Central memory CD8-positive, alpha-beta T cell (primary cell): ENCODE measurements around the gene CCDC78.

ENCODE experiments used
- ATAC-seq: fragments of 150-1000 bp; cut with Tn5 transposase; replicated peaks from 2 replicates; pipeline ENCODE4 v1.10.0; 2022; ENCODE audit warnings: mild to moderate bottlenecking, moderate FRiP score, moderate number of reproducible peaks; ENCODE audit not compliant: poor library complexity, severe bottlenecking; ENCODE audit errors: extremely low read depth
- DNase-seq, 2 donors: peaks; one replicate each; pipeline ENCODE4 v3.0.0; 2021; ENCODE audit warnings: low spot score in 2 of 2
- H3K27ac Mint-ChIP-seq: one replicate; pipeline ENCODE4 v1.8.0; 2022; ENCODE audit warnings: low read depth, mild to moderate bottlenecking, moderate library complexity, mixed read lengths
- H3K27me3 Mint-ChIP-seq: one replicate; pipeline ENCODE4 v1.8.0; 2022; ENCODE audit warnings: mixed read lengths
- H3K36me3 Mint-ChIP-seq: one replicate; pipeline ENCODE4 v1.8.0; 2022; ENCODE audit warnings: mild to moderate bottlenecking, moderate library complexity, mixed read lengths; ENCODE audit not compliant: insufficient read depth
- H3K4me1 Mint-ChIP-seq: one replicate; pipeline ENCODE4 v1.8.0; 2022; ENCODE audit warnings: mixed read lengths
- H3K4me3 Mint-ChIP-seq: one replicate; pipeline ENCODE4 v1.8.0; 2022; ENCODE audit warnings: mild to moderate bottlenecking, moderate library complexity, mixed read lengths
- H3K9me3 Mint-ChIP-seq: one replicate; pipeline ENCODE4 v1.8.0; 2022; ENCODE audit warnings: mixed read lengths

The CCDC78 gene

DNA sequence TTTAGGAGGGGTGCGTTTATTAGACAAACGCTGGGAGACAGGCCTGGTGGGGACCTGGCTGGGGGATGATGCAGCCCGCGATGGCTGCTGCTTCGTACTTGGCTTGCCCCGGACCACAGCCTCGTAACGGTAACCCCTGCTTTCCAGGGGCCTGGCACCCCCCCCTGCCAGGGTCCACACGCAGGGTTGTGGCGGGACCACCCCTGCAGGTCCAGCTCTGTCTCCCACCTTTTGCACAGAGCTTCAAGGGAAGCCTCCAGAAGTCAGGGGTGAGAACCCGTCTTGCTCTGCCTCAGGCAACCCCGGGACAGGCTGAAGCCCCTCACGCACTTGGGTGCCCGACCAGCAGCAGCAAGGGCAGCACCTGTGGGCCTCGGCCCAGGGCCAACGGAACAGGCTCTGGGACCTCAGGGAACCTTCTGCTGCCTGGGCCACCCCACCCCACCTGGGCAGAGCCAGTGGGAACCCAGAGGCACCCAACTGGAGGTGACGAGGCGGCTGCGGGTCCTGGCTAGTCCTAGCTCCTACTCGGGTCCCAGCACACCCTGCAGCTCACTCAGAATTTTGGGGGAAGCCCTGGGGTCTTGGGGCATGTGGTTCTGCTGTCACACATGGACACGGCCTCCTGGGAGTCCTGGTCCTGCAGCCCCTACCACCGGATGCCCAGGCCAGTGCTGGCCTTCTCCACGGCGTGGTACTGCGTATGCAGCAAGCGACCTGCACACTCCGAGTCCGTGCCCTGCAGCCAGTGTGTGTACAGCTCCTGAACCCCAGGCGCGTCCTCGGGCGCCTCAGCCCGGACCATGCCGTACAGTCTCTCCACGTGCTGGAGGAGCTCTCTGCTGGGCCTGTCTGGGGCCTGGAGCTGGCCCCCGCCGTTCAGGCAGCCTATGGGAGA, 3.8 kb upstream of the CCDC78 start:
- Mint-ChIP-seq H3K36me3 (peaks cover 20% of the 10 kb centered on the region), H3K4me3 (no peak overlapping the region)

DNA sequence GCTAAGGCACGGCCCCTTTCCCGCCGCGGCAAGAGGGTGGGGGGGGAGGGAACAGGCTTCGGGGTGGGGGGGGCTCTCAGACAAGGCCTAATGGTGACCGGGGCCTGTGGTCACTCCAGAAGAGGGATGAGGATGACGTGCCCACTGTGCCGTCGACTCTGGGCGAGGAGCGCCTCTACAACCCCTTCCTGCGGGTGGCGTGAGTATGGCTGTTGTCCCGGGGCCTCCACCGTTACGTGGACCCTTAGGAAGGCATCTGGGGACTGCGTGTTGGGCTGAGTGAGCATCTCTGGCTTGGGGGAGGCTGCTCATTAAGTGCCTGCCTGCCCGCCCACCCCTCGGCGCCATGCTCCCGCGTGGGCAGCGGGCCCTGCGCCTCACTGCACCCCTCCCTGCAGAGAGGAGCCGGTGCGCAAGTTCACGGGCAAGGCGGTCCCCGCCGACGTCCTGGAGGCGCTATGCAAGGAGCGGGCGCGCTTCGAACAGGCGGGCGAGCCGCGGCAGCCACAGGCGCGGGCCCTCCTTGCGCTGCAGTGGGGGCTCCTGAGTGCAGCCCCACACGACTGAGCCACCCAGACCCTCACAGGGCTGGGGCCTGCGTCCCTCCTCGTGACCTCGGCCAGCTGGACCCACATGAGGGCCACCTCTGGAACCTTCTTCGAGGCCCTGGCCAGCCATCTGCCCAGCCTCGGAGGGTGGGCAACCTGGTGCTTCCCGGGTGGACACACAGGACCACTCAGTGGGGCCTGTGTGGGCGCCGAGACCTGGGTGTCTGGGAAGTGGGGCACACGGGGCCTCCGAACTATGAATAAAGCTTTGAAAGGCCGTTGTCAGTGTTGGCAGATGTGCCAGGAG, 2.9 kb upstream of the CCDC78 start:
- Mint-ChIP-seq H3K27me3 (no peaks in the 10 kb centered on the region), H3K4me3 (peak overlapping the region; percentile 69), H3K9me3 (no peaks in the 10 kb centered on the region), H3K27ac (no peak overlapping the region), H3K4me1 (no peaks in the 10 kb centered on the region), H3K36me3 (peaks cover 18% of the 10 kb centered on the region)
- no peak for ATAC-seq
- DNase-seq: no peak

More for the DNA sequence above, 3.8 kb upstream of the CCDC78 start:
- Mint-ChIP-seq H3K27ac (no peak overlapping the region), H3K27me3 (no peaks in the 10 kb centered on the region), H3K4me1 (peaks cover under 1% of the 10 kb centered on the region), H3K9me3 (no peaks in the 10 kb centered on the region)
- no peak for ATAC-seq
- DNase-seq: no peak

DNA sequence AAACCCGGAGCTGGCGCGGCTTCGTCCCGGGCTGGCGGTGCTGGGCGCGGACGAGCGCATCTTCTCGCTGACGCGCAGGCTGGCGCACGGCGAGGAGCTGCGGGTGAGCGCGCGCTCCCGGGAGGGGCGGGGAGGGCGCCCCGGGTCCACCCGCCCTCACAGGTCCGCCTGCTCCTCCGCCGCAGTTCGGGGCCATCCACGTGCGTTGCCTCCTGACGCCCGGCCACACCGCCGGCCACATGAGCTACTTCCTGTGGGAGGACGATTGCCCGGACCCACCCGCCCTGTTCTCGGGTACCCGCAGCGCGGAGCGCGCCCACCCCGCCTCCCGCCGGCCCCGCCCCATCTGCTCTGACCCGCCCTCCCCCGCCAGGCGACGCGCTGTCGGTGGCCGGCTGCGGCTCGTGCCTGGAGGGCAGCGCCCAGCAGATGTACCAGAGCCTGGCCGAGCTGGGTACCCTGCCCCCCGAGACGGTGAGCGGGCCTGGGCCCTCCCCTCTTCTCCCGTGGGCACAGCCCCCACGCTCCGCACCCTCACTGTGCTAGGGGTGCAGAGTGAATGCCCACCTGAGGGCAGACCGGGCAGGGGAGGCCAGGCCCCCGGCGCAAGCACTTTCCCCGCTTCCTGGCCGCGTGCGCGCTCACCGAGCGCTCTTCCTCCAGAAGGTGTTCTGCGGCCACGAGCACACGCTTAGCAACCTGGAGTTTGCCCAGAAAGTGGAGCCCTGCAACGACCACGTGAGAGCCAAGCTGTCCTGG, 2.1 kb upstream of the CCDC78 start:
- peak; percentile 57 to 71 for DNase-seq
- peak; percentile 77 for ATAC-seq
- Mint-ChIP-seq H3K27me3 (no peaks in the 10 kb centered on the region), H3K36me3 (peaks cover 18% of the 10 kb centered on the region), H3K4me3 (peak overlapping the region; percentile 69), H3K27ac (no peak overlapping the region), H3K9me3 (no peaks in the 10 kb centered on the region), H3K4me1 (no peaks in the 10 kb centered on the region)

DNA sequence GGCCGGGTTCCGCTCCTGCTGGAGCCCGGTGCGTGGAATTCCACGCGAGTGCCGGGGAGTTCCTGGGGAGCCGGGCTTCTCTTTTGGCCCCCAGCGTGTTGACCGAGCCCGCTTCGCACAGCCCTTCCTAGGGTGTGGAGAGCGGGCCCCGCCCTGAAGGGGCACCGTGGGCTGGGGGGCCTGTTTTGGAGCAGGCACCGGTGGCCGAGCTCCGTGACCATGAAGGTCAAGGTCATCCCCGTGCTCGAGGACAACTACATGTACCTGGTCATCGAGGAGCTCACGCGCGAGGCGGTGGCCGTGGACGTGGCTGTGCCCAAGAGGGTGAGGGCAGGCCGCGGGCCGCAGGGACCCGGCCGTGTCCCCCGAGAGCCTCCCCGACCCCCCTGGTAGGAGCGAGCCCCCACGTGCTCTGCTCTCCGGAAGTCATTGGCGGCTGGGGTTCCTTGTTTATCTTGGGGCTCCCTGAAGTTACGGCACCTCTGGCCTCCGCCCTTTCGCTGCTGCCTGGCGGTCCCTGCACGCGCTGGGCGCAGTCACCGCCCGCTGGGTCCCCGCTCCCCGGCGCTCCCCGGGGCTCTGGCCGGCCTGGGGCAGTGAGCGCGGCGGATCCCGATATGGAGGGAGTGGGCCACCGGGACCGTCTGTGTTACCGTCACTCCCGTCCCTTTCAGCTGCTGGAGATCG, 1.2 kb upstream of the CCDC78 start:
- H3K27ac Mint-ChIP-seq: no peak overlapping the region
- H3K36me3 Mint-ChIP-seq: peaks cover 18% of the 10 kb centered on the region
- ATAC-seq (peak; percentile 48), DNase-seq (no peak)
- H3K9me3 Mint-ChIP-seq: no peaks in the 10 kb centered on the region
- H3K27me3 Mint-ChIP-seq: no peaks in the 10 kb centered on the region
- H3K4me3 Mint-ChIP-seq: peak overlapping the region; percentile 56
- H3K4me1 Mint-ChIP-seq: no peaks in the 10 kb centered on the region

DNA sequence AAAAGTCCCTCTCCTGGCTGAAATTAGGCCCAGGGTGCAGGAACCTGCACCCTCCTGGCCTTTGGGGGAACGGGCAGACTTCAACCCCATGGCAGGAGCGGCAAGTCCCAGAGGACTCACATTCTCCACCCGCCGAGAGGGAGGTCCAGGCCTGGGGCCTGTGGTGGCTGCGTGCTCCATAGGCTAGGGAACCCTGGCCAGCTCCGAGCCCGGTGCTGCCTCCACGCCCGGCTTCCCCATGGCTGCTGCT, 130 bp downstream of the CCDC78 start:
- Mint-ChIP-seq H3K4me1 (peaks cover 5% of the 10 kb centered on the region), H3K27me3 (no peaks in the 10 kb centered on the region), H3K36me3 (peaks cover 18% of the 10 kb centered on the region), H3K4me3 (peak overlapping the region; percentile 74), H3K9me3 (no peaks in the 10 kb centered on the region), H3K27ac (no peak overlapping the region)
- no peak for DNase-seq
- ATAC-seq: no peak

DNA sequence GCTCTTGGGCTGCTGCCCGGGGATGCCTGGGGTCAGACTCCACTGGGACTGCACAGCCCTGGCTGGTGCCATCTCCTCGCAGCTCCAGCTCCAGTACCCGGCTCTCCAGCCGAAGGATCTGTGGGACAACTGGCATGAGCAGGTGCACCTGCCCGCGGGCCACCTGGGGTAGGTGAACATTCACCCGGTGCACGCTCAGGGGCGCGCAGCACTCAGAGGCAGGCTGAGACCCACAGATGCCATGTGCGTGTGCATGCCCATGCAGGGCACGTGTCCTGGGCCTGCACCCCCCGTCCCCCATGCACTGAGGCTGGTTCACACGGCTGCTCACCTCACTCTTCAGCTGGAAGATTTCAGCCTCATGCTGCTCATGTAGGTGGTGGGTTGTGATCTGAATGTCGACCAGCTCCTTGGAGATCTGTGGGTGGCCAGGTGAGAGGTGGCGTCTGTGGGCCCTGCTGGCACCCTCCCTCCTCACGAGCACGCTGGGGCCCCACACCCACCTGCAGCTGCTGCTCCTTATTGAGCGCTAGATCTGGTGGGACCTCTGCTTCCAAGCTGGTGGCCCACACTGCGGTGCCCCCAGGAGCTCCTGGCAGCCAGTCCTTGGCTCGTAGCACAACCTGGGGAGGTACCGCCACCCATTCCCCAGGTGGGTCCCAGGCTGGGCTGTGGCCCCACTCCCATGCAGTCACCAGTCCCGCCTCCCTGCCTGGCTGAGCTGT, 618 bp downstream of the CCDC78 start:
- H3K4me1 Mint-ChIP-seq: peaks cover 5% of the 10 kb centered on the region
- no peak for ATAC-seq
- peak overlapping the region; percentile 32 for H3K4me3 Mint-ChIP-seq

DNA sequence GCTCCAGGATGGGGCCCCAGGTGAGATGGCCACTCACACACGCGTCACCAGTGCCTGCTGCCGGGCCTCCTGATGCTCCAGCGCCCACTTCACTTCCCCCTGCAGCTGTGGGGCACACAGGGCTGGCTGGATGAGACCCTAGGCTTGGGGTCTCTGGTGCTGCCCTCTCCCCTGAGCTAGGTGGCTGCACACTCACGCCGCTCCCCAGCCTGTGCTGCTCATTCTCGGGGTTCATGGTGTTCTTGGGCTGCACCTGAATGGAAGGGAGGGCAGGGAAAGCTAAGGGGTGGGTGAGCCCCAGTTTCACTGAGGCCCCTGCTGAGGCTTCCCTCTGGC, 1.2 kb downstream of the CCDC78 start:
- Mint-ChIP-seq H3K27me3 (no peaks in the 10 kb centered on the region), H3K36me3 (peaks cover 23% of the 10 kb centered on the region), H3K27ac (no peak overlapping the region), H3K4me1 (peaks cover 12% of the 10 kb centered on the region), H3K4me3 (no peak overlapping the region), H3K9me3 (no peaks in the 10 kb centered on the region)
- no peak for ATAC-seq
- DNase-seq: no peak

More for the DNA sequence above, 618 bp downstream of the CCDC78 start:
- H3K9me3 Mint-ChIP-seq: no peaks in the 10 kb centered on the region
- no peak overlapping the region for H3K27ac Mint-ChIP-seq
- peaks cover 19% of the 10 kb centered on the region for H3K36me3 Mint-ChIP-seq
- no peak for DNase-seq
- H3K27me3 Mint-ChIP-seq: no peaks in the 10 kb centered on the region

DNA sequence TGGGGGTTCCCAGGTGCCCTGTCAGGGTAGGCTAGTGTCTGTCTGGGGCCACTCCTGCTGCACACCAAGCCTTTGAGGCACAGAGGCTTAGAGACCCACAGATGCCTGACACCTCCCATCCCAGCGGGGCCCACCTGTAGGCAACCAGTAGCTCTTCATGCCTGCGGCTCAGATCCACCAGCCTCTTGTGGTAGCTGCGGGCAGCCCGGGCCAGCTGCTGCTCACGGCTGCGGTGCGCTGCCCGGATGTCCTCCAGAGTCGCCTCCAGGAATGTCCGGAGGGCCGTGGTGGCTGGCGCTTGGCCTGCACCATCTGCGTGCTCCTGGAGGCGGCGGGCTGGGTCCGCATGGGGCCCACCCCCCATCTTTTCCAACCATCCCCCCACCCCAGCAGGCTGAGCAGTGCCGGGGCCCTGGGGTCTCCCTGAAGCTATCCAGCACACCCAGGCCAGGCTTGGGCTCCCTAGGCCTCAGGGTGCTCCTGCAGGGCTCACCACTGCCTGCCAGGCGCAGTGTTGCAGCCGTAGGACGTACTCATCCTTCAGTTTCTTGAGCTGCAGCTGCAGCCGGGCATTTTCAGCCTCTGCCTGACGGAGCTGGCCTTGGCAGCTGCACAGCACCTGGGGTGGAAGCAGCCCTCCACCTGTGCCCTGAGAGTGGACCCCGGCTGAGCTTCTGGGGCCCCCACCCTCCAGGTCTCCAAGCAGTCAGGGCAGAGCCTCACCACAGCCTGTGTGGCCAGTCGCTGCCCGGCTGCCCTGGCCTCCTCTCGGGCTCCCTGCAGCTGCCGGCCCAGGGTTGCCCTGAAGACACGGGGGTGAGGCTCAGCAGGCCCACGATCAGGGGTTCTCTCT, 1.8 kb downstream of the CCDC78 start:
- H3K27ac Mint-ChIP-seq: no peak overlapping the region
- peaks cover 22% of the 10 kb centered on the region for H3K36me3 Mint-ChIP-seq
- no peak for ATAC-seq
- no peaks in the 10 kb centered on the region for H3K27me3 Mint-ChIP-seq
- no peak overlapping the region for H3K4me3 Mint-ChIP-seq
- H3K9me3 Mint-ChIP-seq: no peaks in the 10 kb centered on the region
- DNase-seq: no peak
- H3K4me1 Mint-ChIP-seq: peaks cover 18% of the 10 kb centered on the region

DNA sequence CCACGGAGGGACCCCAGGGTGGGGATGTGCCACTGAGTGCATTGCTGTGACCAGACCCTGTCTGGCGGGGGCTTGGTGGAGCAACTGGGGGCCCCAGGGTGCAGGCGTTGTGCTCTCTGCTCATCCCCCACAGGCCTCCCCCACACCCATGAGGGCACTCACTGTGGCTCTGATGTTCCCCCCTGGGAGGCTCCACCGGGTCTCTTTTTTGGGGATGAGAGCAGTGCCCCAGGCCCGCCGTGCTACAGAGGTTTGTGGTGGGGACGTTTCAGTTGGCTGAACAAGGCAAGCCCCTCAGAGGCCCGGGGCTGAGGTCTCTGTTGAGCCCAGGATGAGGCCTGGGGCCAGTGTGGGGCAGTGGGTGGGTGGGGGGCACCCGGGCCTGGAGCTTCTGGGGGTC, 2.5 kb downstream of the CCDC78 start:
- Mint-ChIP-seq H3K4me1 (peaks cover 25% of the 10 kb centered on the region), H3K27ac (no peak overlapping the region), H3K4me3 (peak overlapping the region; percentile 7), H3K9me3 (no peaks in the 10 kb centered on the region), H3K36me3 (peaks cover 22% of the 10 kb centered on the region), H3K27me3 (no peaks in the 10 kb centered on the region)
- DNase-seq (no peak), ATAC-seq (no peak)

DNA sequence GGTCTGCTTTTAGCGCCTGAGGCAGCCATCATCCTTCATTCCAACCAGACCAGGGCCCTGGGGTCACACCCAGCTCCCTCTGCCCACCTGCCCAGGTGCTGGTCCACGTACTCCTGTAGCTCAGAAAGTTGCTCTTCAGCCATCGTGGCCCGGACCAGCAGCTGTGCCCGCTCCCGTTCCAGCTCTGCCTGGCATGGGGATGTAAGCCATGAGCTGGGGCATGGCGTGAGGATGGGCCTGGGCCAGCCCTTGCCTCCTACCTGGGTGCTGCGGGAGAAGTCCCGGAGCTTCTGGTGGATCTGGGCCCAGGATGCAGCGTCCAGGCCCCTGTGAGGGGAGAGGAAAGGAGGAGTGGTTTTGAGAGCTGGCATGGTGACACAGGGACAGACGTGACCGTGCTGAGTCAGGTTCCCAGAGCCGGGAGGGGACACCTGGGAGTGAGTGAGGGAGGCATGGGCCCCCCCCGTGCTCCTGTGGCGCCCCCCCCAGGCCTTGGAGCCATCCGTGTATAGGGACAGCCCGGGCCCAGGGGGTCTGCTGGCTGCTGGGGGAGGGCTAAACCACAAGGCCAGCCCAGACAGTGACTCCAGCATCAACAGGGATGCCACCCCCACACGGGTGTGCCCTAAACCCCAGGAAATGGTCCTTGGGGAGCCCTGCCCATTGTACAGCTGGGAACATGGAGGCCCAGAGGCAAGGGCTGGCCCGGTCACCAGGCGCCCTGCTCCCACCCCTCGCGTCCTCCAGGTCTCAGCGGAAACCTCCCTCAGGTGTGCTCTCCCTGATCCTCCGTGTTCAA, 3.2 kb downstream of the CCDC78 start:
- no peak for DNase-seq
- no peaks in the 10 kb centered on the region for H3K9me3 Mint-ChIP-seq
- no peak for ATAC-seq
- peaks cover 25% of the 10 kb centered on the region for H3K4me1 Mint-ChIP-seq
- H3K27ac Mint-ChIP-seq: no peak overlapping the region
- no peaks in the 10 kb centered on the region for H3K27me3 Mint-ChIP-seq
- H3K36me3 Mint-ChIP-seq: peaks cover 20% of the 10 kb centered on the region
- H3K4me3 Mint-ChIP-seq: peak overlapping the region; percentile 82
